ENCODE data around the gene MGLL. TPM values are rescaled to one million over a fixed set of nuclear protein-coding genes. Genes with fewer than 3 reads are reported as not detected.
A peak's percentile ranks its signal among the peaks of the same experiment; 100 is the strongest.

The MGLL gene
- total RNA-seq, 1 donor from 2014 or later = 12.5 TPM

DNA sequence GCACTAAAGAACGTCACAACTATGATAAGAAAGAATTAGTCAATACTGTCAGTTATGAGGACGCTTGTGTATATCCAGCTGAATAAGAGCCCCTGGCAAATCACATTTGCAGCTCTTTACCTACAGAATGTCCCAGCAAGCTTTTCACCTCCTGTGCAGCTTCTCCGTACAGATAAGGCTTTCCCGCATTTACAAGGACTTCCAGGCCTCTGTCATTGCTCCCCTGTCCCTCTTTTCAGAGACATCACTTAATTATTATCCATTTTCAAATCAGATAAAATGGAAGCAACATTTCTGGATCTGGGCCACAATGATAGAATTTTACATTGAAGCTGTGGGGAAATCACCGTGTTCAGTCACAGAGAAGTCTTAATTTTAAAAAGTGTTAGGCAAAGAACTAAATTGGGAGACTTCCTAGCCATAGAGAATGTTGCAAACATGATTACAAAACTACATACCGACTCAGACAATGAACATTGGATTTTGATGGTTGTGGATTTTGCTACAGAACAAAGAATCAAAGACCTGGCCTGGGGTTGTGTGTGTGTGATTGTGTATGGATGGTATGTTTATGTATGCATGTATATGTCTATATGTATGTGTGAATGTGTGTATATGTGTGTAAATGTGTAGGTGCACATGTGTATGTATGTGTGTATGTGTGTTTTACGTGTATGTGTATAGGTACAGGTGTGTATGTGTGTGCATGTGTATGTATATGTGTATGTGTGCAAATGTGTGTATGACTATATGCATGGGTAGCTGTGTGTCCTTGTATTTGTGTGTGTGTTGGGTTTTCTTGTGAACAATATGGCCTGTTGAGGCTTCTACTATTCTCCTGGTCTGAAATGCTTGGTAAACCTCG lies 41.5 kb downstream of the MGLL start:
- H3K27me3 ChIP-seq (ENCODE audit: control insufficient read depth in 3 of 3, insufficient read depth in 3 of 3, low read length in 3 of 3) = no peaks in the 10 kb centered on the region
- H3K36me3 ChIP-seq (ENCODE audit: control insufficient read depth in 3 of 3, insufficient read depth in 3 of 3, low read length in 3 of 3) = peaks cover 3 to 6% (median 4%) of the 10 kb centered on the region in 3 donors
- no peak overlapping the region for H3K9ac ChIP-seq (ENCODE audit: low read depth in 1 of 3, low read length in 3 of 3)
- H3K4me3 ChIP-seq (ENCODE audit: low read length in 3 of 3) = no peak overlapping the region
- H3K9me3 ChIP-seq (ENCODE audit: control insufficient read depth in 3 of 3, low read length in 3 of 3) = peaks cover 0 to 3% (median 0%) of the 10 kb centered on the region in 3 donors
- H3K27ac ChIP-seq (ENCODE audit: low read depth, low read length) = peak overlapping the region; percentile 86
- H3K4me1 ChIP-seq (ENCODE audit: control insufficient read depth in 3 of 3, insufficient read depth in 3 of 3, low read length in 3 of 3) = peaks cover 63 to 80% (median 77%) of the 10 kb centered on the region in 3 donors

DNA sequence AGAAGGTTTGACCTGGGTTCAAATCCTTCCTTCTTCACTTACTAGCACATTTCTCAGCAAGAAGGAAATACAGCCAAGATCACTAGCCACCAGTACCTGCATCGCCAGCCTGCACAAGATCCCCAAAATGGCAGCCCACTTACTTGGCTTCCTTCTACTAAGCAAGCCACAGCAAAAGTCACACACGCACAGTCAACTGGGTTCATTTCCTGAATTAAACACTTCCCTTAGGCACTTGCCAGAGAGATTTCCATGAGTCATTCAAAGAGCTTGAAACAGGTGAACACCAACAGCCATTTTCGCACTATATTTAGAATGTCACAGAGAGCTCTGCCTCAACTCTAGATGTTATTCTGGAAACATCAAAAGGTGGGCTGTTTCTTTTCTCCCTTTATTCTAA lies 42.6 kb downstream of the MGLL start:
- H3K27ac ChIP-seq (ENCODE audit: low read depth, low read length) = peak overlapping the region; percentile 86
- peaks cover 3 to 6% (median 4%) of the 10 kb centered on the region in 3 donors for H3K36me3 ChIP-seq (ENCODE audit: control insufficient read depth in 3 of 3, insufficient read depth in 3 of 3, low read length in 3 of 3)
- H3K9ac ChIP-seq (ENCODE audit: low read depth in 1 of 3, low read length in 3 of 3) = peak overlapping the region in 1 of 3 donors; percentile 42
- H3K27me3 ChIP-seq (ENCODE audit: control insufficient read depth in 3 of 3, insufficient read depth in 3 of 3, low read length in 3 of 3) = no peaks in the 10 kb centered on the region
- peaks cover 0 to 3% (median 0%) of the 10 kb centered on the region in 3 donors for H3K9me3 ChIP-seq (ENCODE audit: control insufficient read depth in 3 of 3, low read length in 3 of 3)
- H3K4me3 ChIP-seq (ENCODE audit: low read length in 3 of 3) = peak overlapping the region; percentile 38 to 52 (median 45)
- H3K4me1 ChIP-seq (ENCODE audit: control insufficient read depth in 3 of 3, insufficient read depth in 3 of 3, low read length in 3 of 3) = peaks cover 63 to 80% (median 77%) of the 10 kb centered on the region in 3 donors

DNA sequence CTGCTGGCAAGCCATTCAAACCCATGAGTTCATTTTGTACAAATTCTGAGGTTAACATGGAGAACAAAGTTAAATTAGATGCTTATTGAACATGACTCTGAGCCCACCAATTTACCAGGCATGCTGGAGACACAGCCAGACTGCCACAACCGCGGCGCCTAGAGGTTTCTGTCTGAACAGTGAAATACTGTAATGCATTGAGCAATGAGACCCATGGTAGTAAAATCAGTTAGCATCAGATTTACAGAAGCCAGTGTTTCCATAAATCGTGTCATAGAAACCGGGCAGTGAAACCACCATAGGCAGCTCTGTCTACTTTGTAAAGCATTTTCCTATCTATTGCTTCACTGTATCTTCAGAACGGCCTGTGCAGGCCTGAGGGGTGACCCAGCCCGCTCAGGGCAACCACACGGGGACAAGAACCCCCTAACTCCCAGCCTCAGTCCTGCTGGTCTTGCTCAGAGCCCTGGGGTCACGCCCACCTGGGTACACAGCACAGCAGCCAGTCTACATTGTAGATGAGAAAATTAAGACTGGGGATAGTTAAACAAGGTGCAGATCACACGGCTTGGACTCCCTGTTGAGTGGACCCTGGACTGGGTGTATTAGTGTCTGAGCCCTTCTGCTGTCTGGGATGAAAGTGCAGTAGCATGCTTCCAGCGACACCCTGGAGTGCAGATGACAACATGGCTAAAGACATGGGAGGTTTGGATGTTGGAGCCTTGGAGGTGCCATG lies 44.2 kb downstream of the MGLL start:
- Histone ChIP-seq H3K4me3 (ENCODE audit: low read length in 3 of 3) (no peak overlapping the region), H3K27ac (ENCODE audit: low read depth, low read length) (peak overlapping the region; percentile 9), H3K36me3 (ENCODE audit: control insufficient read depth in 3 of 3, insufficient read depth in 3 of 3, low read length in 3 of 3) (peaks cover 3 to 6% (median 4%) of the 10 kb centered on the region in 3 donors), H3K9me3 (ENCODE audit: control insufficient read depth in 3 of 3, low read length in 3 of 3) (peaks cover 0 to 3% (median 0%) of the 10 kb centered on the region in 3 donors), H3K9ac (ENCODE audit: low read depth in 1 of 3, low read length in 3 of 3) (no peak overlapping the region), H3K27me3 (ENCODE audit: control insufficient read depth in 3 of 3, insufficient read depth in 3 of 3, low read length in 3 of 3) (no peaks in the 10 kb centered on the region), H3K4me1 (ENCODE audit: control insufficient read depth in 3 of 3, insufficient read depth in 3 of 3, low read length in 3 of 3) (peaks cover 50 to 80% (median 77%) of the 10 kb centered on the region in 3 donors)

DNA sequence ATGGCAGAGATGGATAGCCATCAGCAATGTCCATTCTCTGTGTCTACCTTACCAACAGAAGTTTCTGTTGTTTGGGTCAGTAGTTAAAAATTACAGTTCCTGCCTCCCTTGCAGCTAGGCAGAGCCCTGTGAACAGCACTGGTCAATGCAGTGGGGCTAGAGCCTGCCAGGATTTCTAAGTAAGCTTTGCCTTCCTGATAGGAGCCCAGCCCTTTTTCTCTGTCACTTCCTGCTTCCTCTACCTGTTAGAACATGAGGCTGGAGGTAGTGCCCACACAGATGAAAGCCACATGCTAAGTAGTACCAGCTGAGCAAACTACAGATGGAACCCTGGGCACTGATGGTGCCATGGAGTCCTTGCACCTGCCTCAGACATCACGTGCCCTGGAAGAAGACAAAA lies 45.0 kb downstream of the MGLL start:
- Histone ChIP-seq H3K9me3 (ENCODE audit: control insufficient read depth in 3 of 3, low read length in 3 of 3) (peaks cover 0 to 3% (median 0%) of the 10 kb centered on the region in 3 donors), H3K9ac (ENCODE audit: low read depth in 1 of 3, low read length in 3 of 3) (no peak overlapping the region), H3K4me3 (ENCODE audit: low read length in 3 of 3) (no peak overlapping the region), H3K4me1 (ENCODE audit: control insufficient read depth in 3 of 3, insufficient read depth in 3 of 3, low read length in 3 of 3) (peaks cover 50 to 84% (median 81%) of the 10 kb centered on the region in 3 donors), H3K27me3 (ENCODE audit: control insufficient read depth in 3 of 3, insufficient read depth in 3 of 3, low read length in 3 of 3) (no peaks in the 10 kb centered on the region), H3K27ac (ENCODE audit: low read depth, low read length) (peak overlapping the region; percentile 73), H3K36me3 (ENCODE audit: control insufficient read depth in 3 of 3, insufficient read depth in 3 of 3, low read length in 3 of 3) (peaks cover 3 to 6% (median 5%) of the 10 kb centered on the region in 3 donors)

DNA sequence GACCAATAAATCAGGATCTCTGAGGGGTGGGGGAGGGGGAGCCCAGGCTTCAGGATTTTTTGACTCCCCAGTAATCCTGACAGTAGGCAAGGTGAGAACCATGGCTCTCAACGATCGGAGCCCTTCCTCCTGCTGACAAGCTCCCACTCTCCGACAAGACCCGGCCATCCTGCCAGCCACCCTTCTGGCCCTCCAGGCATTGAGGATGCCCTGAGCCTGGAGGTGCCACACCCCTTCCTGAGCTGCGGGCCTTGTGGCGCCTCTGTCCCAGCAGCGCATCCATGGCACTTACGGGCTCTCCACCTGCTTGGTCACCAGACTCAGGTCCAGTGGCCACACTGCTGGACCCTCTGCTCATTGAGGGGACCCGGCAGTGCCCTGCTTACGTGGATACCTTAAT lies 46.0 kb downstream of the MGLL start:
- Histone ChIP-seq H3K27me3 (ENCODE audit: control insufficient read depth in 3 of 3, insufficient read depth in 3 of 3, low read length in 3 of 3) (no peaks in the 10 kb centered on the region), H3K36me3 (ENCODE audit: control insufficient read depth in 3 of 3, insufficient read depth in 3 of 3, low read length in 3 of 3) (peaks cover 3 to 6% (median 3%) of the 10 kb centered on the region in 3 donors), H3K4me3 (ENCODE audit: low read length in 3 of 3) (peak overlapping the region in 1 of 3 donors; percentile 52), H3K4me1 (ENCODE audit: control insufficient read depth in 3 of 3, insufficient read depth in 3 of 3, low read length in 3 of 3) (peaks cover 46 to 85% (median 80%) of the 10 kb centered on the region in 3 donors), H3K27ac (ENCODE audit: low read depth, low read length) (peak overlapping the region; percentile 73), H3K9ac (ENCODE audit: low read depth in 1 of 3, low read length in 3 of 3) (peak overlapping the region in 2 of 3 donors; percentile 24 to 77), H3K9me3 (ENCODE audit: control insufficient read depth in 3 of 3, low read length in 3 of 3) (peaks cover 0 to 3% (median 0%) of the 10 kb centered on the region in 3 donors)

DNA sequence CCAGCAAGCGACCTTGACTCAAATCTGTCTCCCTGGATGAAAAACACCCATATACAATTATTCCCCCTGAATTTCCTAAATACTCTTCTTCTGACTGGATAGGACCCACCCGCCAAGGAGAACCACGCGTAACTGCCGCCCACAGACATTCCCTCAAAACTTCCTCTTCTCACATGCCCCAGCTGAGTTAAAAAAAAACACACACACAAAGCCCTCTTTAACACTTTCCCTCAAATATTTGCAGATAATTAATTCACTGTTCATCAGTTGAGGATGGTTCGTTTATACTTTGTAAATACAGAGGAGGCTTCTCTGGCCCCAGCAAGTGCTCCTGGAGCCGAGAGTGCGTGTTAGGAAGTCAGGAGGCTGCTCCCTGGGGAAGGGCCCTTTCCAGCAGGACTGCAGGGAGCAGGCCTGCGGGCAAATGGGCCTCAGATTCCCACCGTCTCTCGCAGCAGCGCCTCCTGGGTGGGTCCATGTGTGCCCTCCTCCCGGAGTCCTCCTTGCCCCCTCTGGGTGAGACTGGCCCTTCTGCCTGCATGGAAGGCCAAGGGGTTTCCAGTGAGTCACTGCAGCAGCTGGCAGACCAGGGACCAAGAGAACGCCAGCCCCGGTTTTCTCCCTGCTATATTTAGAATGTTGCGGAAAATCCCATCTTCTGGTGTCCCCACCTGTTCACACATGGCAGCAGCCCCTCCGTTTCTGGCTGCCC lies 46.8 kb downstream of the MGLL start:
- H3K27ac ChIP-seq (ENCODE audit: low read depth, low read length) = peak overlapping the region; percentile 73
- H3K9ac ChIP-seq (ENCODE audit: low read depth in 1 of 3, low read length in 3 of 3) = peak overlapping the region; percentile 24 to 77 (median 66)

DNA sequence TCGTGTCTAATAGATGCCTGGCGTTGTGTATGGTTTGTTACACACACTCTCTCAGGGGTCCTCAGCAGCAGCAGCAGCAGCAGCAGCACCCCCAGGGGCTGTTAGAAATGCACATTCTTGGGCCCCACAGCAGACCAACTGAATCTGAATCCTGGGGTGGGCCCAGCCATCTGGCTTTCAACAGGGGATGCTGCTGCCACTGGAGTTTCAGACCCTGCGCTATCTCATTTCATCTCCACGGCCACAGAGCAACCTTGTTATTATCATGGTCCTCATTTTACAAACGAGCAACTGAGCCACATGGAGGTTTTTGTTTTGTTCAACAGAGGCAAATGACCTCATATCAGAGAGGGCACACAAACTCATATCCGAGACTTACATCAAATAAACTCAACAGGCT lies 47.7 kb downstream of the MGLL start:
- peak overlapping the region in 1 of 3 donors; percentile 11 for H3K9ac ChIP-seq (ENCODE audit: low read depth in 1 of 3, low read length in 3 of 3)
- no peaks in the 10 kb centered on the region for H3K27me3 ChIP-seq (ENCODE audit: control insufficient read depth in 3 of 3, insufficient read depth in 3 of 3, low read length in 3 of 3)
- H3K36me3 ChIP-seq (ENCODE audit: control insufficient read depth in 3 of 3, insufficient read depth in 3 of 3, low read length in 3 of 3) = peaks cover 3 to 8% (median 3%) of the 10 kb centered on the region in 3 donors
- peak overlapping the region; percentile 73 for H3K27ac ChIP-seq (ENCODE audit: low read depth, low read length)
- peaks cover 0 to 3% (median 0%) of the 10 kb centered on the region in 3 donors for H3K9me3 ChIP-seq (ENCODE audit: control insufficient read depth in 3 of 3, low read length in 3 of 3)
- no peak overlapping the region for H3K4me3 ChIP-seq (ENCODE audit: low read length in 3 of 3)
- H3K4me1 ChIP-seq (ENCODE audit: control insufficient read depth in 3 of 3, insufficient read depth in 3 of 3, low read length in 3 of 3) = peaks cover 32 to 78% (median 74%) of the 10 kb centered on the region in 3 donors

More for the DNA sequence above, 46.8 kb downstream of the MGLL start:
- H3K9me3 ChIP-seq (ENCODE audit: control insufficient read depth in 3 of 3, low read length in 3 of 3) = peaks cover 0 to 3% (median 0%) of the 10 kb centered on the region in 3 donors
- peaks cover 38 to 84% (median 79%) of the 10 kb centered on the region in 3 donors for H3K4me1 ChIP-seq (ENCODE audit: control insufficient read depth in 3 of 3, insufficient read depth in 3 of 3, low read length in 3 of 3)
- H3K27me3 ChIP-seq (ENCODE audit: control insufficient read depth in 3 of 3, insufficient read depth in 3 of 3, low read length in 3 of 3) = no peaks in the 10 kb centered on the region
- peak overlapping the region; percentile 5 to 52 (median 11) for H3K4me3 ChIP-seq (ENCODE audit: low read length in 3 of 3)
- peaks cover 3 to 8% (median 3%) of the 10 kb centered on the region in 3 donors for H3K36me3 ChIP-seq (ENCODE audit: control insufficient read depth in 3 of 3, insufficient read depth in 3 of 3, low read length in 3 of 3)

DNA sequence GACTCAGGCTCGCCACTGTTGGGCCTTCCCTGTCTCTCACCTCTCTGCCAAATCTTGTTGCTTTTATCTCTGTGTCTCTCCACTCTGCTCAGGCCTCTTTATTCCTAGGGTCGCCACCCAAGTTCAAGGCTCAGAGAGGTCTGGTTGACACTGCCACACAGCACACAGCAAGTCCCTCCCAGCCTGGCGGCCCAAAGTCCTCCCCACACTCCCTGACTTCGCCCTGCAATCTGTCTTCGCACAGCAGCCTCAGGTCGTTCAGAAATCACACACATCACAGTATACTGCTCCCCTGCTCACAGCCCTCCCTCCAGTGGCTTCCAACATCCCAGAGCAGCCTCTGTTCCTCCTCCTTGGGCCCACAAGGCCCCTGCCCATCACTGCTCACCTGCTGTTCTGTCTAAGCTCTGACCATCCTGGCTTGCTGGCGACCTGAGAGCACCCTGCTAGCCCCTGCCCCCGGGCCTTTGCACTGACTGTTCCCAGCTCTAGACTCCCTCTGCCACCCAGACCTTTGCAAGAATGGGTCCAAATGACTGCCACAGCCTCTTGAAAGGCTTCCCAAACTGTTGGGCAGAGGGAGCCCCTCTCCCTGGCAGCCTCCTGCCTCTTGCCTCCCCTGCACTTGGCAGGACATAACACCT lies 48.4 kb downstream of the MGLL start:
- Histone ChIP-seq H3K36me3 (ENCODE audit: control insufficient read depth in 3 of 3, insufficient read depth in 3 of 3, low read length in 3 of 3) (peaks cover 3 to 8% (median 3%) of the 10 kb centered on the region in 3 donors), H3K4me1 (ENCODE audit: control insufficient read depth in 3 of 3, insufficient read depth in 3 of 3, low read length in 3 of 3) (peaks cover 30 to 74% (median 70%) of the 10 kb centered on the region in 3 donors), H3K4me3 (ENCODE audit: low read length in 3 of 3) (no peak overlapping the region), H3K27ac (ENCODE audit: low read depth, low read length) (no peak overlapping the region), H3K9me3 (ENCODE audit: control insufficient read depth in 3 of 3, low read length in 3 of 3) (peaks cover 0 to 3% (median 0%) of the 10 kb centered on the region in 3 donors), H3K27me3 (ENCODE audit: control insufficient read depth in 3 of 3, insufficient read depth in 3 of 3, low read length in 3 of 3) (no peaks in the 10 kb centered on the region), H3K9ac (ENCODE audit: low read depth in 1 of 3, low read length in 3 of 3) (no peak overlapping the region)

Measured in skeletal muscle tissue (tissue), 4 donors.